Stimulated activated CD4-positive, alpha-beta T cell treated with anti-CD3 and anti-CD28 coated beads, Interleukin-2, amount 100 ng/mL, for 4 hours (primary cell): ENCODE data around the gene VPREB3.

Experiments used
- DNase-seq: peaks from one replicate; pipeline ENCODE4 v3.0.0-alpha.2; 2020; ENCODE audit warnings: low read depth

The VPREB3 gene

GRCh38 chr22:23764899-23765881 is 11.0 kb upstream of the VPREB3 start:
- no peak for DNase-seq

- no peak for DNase-seq
Measured at GRCh38 chr22:23763954-23764353, 9.7 kb upstream of the VPREB3 start.

GRCh38 chr22:23763579-23763945 is 9.3 kb upstream of the VPREB3 start:
- DNase-seq = peak; percentile 32

- no peak for DNase-seq
Measured at GRCh38 chr22:23762842-23763578, 8.8 kb upstream of the VPREB3 start, which contains the start of gene C22orf15. TSS of gene C22orf15 (plus strand) at chr22:23762990. CDS start at chr22:23763307, 317 bp downstream.

GRCh38 chr22:23760056-23760455 is 5.8 kb upstream of the VPREB3 start:
- no peak for DNase-seq

- no peak for DNase-seq
Measured at GRCh38 chr22:23759566-23759965, 5.3 kb upstream of the VPREB3 start.

GRCh38 chr22:23756891-23757290 is 2.7 kb upstream of the VPREB3 start:
- no peak for DNase-seq

- DNase-seq = no peak
Measured at GRCh38 chr22:23755711-23756110, 1.5 kb upstream of the VPREB3 start.

GRCh38 chr22:23754980-23755636 is 883 bp upstream of the VPREB3 start:
- no peak for DNase-seq

GRCh38 chr22:23753385-23753784 is 840 bp downstream of the VPREB3 start:
- no peak for DNase-seq

GRCh38 chr22:23752750-23753149 is 1.5 kb downstream of the VPREB3 start:
- no peak for DNase-seq

GRCh38 chr22:23752090-23752691 is 2.0 kb downstream of the VPREB3 start:
- DNase-seq = no peak

- no peak for DNase-seq
Measured at GRCh38 chr22:23751441-23751996, 2.7 kb downstream of the VPREB3 start.

GRCh38 chr22:23750714-23751440 is 3.3 kb downstream of the VPREB3 start, which contains the start of gene ZNF70:
TSS of gene ZNF70 (minus strand) at chr22:23751112. CDS start at chr22:23745140, 5,972 bp downstream.
- DNase-seq = peak; percentile 80

- DNase-seq = no peak
Measured at GRCh38 chr22:23750367-23750713, 3.9 kb downstream of the VPREB3 start.

- no peak for DNase-seq
Measured at GRCh38 chr22:23749841-23750301, 4.4 kb downstream of the VPREB3 start.

- no peak for DNase-seq
Measured at GRCh38 chr22:23745791-23746190, 8.4 kb downstream of the VPREB3 start.

GRCh38 chr22:23744485-23744884 is 9.7 kb downstream of the VPREB3 start:
- DNase-seq = no peak

GRCh38 chr22:23744001-23744400 is 10.2 kb downstream of the VPREB3 start:
- no peak for DNase-seq

GRCh38 chr22:23743303-23743705 is 10.9 kb downstream of the VPREB3 start:
- no peak for DNase-seq
